HG03060 (cell line): Measurements from ENCODE around the gene RCAN1.
"Not testable (repeated sequence)": the region's sequence is repeated elsewhere in the genome, so short reads cannot be mapped to it uniquely, and the experiment has no call there.

Source experiments
- ATAC-seq: cut with Tn5 transposase; IDR thresholded peaks from one replicate; pipeline ENCODE4 v1.9.1; 2021; ENCODE audit warnings: low read depth, moderate number of reproducible peaks; ENCODE audit not compliant: unreplicated experiment

Gene RCAN1

GRCh38 chr21:34498623-34499022, 116.3 kb downstream of the RCAN1 start:
- ATAC-seq, result no peak

- ATAC-seq, result not testable (repeated sequence)
Measured at GRCh38 chr21:34483854-34484253, 131.1 kb downstream of the RCAN1 start.

- not testable (repeated sequence) for ATAC-seq
Measured at GRCh38 chr21:34483435-34483834, 131.5 kb downstream of the RCAN1 start.

- ATAC-seq, result not testable (repeated sequence)
Measured at GRCh38 chr21:34467333-34467732, 147.6 kb downstream of the RCAN1 start.
